IPS DF 19.7 (cell line): ENCODE data around the gene HDAC4.

ENCODE experiments used
- DNase-seq: peaks from one replicate; pipeline ENCODE4 v3.0.0-alpha.2; 2013; ENCODE audit warnings: low read depth, low spot score

HDAC4 gene

DNA sequence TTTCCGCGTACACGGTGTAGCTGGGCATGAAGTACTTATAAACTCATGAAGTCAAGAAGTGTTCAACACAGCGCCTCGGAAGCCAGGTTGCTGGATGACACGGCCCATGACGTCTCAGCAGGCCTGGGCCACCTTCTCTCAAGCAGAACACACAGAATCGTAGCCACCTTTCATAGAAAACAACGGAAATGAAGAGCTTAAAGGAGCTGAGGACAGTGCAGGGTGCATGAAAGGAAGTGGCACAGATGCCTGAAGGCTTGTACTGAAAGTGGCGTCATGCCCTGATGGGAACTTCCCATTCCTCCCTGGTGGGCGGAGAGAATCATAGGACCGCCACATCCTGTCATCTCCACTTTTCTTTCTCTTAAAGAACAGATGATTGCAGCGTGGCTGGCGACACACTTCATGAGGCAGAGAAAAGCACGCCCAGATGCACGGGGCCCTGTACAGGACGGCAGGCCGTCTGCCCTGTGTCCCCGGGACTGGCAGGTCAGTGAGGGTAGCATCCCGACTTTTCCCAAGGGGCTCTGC lies 31.1 kb downstream of the HDAC4 start:
- DNase-seq, result no peak

DNA sequence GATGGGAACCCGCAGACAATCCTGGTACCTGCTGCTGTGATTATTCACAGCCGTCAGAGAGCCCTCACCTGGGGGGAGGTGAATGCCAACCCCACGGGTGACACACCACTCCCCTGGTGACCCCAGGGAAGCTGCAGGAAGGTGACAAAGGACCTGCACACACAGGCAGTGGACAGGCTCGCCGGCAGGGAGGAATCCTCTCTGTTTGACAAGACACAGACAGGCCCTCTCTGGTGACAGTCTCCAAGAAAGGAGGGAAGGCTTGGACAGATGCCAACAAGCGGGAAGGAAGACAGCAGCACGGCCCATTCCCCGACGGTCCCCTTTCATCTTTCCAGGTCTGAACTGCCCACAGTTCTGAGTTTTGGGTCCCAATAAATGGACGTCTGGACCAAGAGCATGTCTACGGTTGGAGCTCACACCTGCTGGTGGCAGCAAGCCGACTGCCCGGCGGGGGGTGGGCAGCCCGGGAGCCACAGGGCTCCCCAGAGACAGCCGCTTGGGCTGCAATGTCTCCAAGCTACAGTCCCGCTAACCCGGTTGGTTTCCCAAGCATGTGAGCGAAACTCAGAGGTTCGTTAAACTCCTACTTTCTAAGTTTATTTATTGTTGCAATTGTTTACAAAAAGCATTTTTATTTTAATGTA lies 31.8 kb downstream of the HDAC4 start:
- DNase-seq, result no peak

DNA sequence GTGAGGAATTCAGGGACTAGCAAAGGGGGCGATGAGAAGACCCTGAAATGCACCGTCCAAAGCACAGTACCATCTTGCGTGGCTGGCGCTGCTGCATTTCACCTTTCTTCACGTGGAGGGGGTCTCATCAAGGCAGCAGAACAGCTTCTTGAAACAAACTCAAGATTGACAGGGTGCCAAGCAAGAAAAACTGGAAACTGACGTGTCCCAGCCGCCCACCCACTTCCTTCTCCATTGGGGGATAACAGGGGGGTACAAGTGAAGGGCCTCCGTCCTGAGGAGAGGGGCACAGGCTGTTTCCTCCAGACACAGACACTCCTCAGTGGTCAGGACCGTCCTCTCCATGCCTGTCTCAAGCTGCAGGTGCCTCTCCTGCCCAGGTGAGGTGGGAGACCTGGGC lies 32.5 kb downstream of the HDAC4 start:
- no peak for DNase-seq

DNA sequence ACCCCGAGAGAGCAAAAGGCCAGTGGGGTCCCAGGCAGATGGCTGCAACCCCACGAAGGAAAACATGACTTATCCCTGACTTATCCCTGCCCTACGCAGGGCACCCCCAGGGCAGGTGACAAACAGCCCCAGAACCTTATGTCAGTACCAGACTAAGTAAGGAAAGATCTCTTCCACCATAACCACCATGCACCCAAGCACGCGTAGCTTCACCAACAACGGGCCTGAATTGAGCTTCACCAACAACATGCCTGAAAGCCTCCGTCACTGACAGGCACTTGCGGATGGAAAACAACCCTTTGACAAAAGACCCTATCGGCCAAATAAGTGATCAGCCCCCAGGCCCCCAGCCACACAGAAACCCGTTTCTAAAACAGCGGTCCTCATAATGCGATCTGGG lies 34.1 kb downstream of the HDAC4 start:
- DNase-seq, result no peak

DNA sequence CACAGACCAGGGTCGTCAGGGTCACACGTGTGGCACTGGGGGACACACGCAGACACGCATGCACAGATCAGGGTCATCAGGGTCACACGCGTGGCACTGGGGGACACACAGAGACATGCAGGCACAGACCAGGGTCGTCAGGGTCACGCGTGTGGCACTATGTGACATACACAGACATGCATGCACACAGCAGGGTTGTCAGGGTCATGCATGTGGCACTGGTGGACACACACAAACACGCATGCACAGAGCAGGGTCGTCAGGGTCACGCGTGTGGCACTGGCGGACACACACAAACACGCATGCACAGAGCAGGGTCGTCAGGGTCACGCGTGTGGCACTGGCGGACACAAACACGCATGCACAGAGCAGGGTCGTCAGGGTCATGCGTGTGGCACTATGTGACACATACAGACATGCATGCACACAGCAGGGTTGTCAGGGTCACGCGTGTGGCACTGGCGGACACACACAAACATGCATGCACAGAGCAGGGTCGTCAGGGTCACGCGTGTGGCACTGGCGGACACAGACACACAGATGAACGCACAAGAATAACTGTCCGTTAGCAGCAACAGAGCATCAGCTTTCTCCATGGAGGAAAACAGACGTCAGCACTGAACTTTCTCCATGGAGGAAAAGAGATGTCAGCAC lies 34.9 kb downstream of the HDAC4 start:
- DNase-seq, result no peak

DNA sequence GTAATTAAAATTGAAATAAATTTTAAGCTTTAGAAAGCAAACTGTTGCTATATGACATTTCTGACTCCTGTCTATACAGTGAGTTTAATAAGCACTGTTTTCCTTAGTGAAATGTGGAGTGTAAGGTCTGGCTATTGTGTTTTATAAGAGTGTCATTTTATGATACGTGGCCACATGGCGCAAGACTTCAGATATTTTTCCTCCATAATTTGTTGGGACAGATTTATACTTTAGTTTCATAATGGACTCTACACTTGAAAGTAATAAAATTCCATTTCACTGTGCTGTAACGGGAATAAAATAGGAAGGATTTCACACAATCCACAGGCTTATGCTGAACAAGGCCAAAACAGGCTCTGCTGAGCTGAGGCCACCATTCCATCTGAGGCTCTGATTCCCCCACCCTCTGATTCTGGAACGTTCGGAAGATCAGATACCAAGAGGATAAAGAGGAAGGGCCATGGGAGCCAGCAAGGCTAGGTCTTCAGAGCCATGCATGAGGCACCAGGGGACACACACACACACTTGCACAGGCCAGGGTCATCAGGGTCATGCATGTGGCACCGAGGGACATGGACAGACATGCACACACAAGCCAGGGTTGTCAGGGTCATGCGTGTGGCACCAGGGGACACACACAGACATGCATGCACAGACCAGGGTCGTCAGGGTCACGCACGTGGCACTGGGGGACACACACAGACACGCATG lies 35.6 kb downstream of the HDAC4 start:
- no peak for DNase-seq

DNA sequence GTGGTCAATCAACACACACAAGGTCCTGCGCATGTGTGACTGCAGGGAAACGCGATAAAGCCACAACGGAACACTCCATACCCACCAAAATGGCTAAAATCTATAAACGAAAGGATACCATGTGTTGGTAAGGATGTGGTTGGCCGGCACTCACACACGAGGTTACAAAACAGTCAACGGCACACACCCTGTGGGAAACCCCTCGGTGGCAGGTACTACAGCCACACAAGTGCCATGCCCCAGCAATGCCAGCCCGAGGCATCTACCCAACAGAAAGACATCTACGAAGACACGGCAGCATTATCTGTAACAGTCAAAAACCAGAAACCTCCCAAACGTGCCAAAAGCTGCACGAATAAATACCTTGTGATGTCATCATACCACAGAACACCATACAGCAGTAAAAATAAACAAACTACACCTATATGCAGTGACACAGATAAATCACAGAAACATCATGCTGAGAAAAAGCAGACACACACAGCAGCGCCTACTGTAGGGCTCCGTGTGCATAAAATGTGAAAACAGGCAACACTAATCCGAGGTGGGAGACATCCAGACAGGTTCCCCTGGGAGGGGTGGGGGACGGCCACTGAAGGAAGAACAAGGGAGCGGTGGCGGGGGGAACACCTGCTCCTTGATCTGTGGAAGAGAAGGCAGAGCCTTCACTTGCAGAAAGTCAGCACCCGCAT lies 36.7 kb downstream of the HDAC4 start:
- no peak for DNase-seq

DNA sequence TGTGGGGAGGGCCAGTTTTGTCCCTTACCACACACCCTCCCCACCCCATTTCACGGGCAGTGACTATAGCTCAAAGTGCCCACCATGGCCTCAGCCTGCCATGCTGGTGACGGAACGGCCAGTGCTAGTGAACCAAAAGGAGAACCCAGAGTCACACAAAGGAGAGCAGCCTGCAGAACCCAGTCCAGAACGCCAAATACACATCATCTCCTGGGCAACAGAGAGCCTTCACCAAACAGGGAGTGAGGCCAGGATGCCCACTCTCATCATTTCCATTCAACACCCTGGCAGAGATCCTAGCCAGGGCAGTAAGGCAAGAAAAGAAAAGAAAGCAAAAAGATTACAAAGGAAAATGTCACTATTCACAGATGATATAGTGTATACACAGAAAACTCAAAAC lies 38.3 kb downstream of the HDAC4 start:
- no peak for DNase-seq

DNA sequence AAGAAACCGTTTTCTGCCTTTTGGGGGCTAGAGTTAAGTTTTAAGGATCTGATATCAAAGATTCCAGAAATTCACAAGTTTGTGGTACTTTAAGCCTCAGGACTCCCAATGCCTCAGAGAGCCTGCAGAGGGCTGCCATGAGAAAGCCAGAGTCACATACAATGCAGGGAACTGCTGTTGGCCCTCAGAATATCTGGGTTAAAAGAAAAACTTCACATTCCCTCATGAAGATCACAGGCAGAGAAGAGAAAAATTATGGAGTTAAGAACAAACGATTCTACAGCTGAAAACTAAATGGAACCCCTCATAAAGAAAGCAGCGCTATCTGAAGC lies 39.5 kb downstream of the HDAC4 start:
- no peak for DNase-seq

DNA sequence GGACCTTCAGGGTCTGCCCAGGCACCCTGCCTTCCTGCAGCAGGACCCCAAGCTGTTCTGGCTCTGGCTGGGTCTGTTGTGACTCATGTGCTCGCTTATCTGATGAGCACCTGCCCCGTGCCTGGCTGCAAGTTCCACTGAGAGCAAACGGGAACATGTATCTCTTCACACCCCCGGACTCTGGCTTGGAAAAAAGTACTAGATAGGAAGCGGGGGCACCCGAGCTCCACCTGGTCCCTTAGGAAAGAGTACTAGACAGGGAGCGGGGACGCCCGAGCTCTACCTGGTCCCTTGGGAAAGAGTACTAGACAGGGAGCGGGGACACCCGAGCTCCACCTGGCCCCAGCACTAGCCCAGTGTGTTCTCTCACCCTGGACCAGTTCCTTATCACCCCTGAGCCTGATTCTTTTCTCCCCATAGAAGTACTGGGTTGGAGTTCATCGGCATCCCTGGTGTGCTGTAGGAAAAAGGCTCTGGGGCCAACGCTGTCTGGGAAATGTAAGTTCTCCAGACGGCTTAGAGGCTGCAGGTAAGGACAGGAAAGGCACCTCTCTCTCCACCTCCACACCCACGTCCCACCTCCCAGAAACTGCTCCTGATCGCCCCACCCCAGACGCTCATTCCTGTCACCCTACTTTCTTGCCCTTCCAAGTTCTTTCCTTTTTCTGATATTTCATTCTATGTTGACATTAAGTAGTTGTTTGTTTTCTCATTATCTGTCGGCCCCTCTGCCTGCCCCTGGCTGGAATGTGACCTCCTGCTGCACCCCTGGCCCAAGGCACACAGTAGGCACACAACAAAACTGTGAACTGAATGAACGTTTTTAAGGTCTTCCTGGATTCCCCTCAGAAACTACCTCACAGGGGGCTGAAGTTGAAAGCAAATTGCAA lies 40.2 kb downstream of the HDAC4 start:
- DNase-seq, result no peak

DNA sequence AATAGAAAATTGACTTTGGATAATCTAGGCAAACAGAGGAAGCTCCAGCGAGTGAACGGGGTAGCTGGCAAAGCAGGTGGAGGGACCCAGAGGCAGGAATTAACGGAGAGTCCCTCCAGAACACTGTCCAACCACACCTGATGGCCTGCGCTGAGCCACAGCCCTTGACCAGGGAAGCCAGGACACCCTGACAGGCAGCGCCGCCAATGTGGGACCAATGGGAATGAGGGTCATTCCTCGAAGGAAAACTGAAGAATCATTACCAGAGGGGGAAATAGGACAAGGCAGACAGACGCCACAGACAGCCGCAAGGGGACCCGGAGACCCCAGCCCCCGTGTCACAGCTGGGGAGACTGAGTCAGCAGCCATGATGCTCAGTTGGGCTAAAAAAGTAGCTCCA lies 40.8 kb downstream of the HDAC4 start:
- DNase-seq, result no peak

DNA sequence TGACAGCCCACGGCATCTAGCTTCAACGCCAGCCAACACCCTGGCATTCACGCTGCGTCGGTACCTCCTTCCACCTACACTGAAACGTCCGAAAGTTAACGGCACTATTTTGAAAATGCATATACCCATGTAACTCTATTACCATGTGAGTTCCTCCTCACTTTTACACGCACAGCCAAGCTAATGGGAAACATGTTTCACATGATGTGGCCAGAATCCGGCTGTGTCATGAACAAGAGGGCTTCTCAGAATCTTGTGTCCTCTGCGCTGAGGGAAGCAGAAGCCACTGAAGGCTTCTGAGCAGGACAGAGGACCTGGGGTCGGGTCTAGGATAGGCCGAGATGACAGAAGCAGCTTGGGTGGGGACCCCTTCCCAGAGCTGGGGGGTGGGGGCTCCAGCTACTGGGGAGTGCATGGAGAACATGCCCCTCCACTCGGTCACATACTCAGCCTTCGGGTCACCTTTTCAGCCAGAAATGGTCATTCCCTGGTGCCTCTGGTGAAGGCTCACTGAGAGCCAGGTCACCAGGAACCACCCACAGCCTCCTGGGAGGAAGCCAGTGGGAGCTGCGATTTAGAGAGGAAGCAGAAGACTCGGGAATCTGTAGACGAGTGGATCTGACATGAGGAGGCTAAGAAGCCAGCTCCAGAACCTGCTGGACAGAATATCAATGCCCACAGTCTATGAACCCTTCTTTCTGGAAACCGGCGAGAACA lies 41.5 kb downstream of the HDAC4 start:
- DNase-seq, result no peak

DNA sequence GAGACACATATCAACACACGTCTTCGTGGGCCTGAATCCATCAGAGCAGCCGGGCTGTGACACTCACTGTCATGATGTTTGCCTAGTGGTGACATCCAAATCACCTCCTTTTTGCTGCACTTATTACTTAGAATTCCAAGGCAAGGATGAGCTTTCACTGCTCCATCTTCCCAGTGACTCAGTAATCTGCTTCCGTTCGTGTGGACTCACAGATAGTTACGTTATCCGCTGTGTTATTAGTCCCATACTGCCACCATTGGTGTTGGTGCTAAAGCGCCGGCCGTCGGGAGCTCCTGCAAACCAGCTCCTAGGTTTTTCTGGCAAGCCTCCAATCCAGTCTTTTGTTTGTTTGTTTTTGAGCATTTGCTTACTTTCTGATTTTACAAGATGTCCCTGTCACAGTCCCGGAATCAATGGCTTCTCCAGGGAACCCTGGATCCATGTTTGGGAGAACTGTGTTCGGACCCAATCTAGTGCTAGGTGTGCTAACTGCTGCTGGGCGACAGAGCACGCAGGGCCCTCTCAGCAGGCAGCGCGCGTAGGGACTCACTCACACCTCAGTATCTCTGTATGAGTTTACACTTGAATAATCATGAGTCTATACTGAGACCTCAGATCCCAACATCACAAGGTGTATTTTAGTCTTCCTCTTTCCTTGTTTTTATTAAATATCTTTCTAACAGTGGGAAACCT lies 42.6 kb downstream of the HDAC4 start:
- no peak for DNase-seq

DNA sequence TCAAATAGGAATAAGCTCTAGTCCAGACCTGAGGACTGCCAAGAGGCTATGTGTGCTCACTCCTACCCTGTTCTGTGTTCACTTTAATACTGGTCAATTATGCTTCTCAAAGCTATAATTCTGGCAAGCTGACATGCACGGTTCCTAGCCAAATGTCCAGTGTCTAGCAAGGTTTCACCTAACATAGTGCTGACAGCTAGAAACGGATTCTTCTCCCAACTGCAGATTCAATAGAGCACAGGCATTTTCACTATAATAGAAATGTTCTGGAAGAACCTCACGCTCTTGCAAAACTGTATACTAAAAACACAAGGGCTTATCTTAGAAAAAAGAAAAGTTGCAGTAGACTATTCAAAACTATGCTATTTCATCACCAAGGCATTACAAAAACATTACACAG lies 45.1 kb downstream of the HDAC4 start:
- DNase-seq, result no peak

DNA sequence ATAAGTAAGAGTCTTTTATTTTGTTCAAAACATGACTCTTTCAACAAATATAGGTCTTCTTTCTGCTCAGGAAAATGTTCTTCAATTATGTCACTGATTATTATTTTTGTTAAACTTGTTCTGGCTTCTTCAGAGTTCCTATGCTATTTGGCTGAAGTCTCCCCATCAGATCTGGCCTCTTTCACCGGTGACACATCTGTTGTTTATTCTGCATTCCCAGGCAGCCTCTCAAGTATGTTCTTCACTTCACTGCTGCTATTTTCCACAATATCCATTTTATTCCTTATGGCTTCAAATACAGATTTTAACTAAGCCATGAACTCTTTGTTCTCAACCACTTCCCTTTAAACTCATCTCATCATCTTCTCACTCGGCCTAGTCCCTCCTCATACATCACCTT lies 45.7 kb downstream of the HDAC4 start:
- DNase-seq, result no peak

DNA sequence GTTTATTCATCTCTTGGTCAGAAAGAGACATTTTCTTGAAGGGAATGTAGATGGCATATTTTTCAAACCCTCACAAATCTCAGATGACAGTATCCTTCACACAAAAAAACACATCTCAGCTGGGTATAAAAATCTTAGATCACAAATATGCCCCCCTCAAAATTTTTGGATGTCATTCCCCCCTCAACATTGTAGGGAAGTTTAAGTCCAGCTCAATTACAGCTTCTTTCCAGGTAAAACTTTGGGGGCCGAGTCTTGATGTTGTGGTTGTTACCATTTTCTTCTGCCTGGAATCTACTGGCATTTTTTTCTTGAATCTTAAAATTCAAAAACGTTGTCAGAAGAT lies 46.1 kb downstream of the HDAC4 start:
- no peak for DNase-seq

DNA sequence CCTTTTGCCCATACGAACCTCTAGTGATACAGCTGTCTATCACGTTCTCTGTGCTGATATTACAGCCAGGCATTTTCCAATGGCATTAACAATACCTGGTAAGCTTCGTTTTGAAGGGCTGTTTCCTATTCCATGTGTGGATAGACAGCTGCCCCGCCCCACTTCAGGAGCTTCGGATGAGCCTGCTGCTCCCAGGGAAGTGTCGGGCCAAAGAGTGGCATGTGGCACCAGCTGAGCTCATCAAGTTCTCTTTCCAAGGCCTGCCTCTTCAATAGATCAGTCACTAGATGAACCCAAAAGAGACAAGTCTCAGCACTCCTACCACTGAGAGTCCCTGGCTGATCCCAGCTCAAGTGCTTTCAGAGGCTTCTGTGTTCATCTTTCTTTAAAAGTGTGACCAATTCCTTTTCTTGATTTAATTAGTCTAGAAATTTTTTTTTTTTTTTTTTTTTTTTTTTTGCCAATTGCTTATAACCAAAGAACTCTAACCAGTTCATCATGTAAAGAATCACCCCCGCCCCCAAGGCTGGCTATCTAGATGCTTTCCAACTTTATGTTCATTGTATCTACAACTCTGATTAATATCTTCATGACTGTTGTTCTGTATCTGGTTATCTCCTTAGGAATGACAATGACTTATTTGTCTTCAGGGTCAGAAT lies 46.6 kb downstream of the HDAC4 start:
- no peak for DNase-seq

DNA sequence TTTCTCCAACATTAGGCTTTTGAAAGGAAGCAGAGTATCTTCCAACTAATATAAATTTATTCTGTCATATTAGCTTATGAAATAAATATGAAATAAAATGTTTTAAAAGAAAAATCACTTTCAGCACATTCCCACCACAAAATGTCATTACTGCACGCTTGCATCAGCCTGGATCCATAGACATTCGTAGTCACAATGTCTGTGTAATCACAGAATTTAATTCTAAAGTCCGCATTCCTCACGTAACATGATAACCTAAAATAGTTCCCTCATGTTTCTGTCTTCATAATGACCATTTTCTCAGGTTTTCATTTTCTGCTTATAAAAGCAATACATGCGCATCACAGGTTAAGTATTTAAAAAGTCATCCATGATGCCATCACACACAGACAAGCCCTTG lies 47.1 kb downstream of the HDAC4 start:
- DNase-seq, result no peak

DNA sequence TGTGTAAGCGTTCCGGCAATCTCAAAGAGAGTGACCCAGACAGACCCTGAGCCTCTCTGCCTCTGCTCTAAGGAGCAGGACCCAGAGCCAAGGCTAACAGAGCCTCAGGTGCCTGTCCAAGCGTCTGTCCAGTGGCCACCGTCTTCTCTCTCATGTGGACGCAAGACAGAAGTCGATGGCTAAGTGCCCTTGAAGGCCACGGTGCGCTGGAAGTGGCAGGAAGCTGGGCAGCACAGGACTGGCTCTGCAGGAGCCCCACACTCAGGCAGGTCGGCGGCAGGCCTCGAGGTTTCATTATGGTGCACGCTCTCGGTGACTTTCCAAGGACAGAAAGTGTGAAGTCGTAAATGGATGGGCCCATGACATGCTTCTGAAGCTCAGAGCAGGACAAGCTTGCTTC lies 49.1 kb downstream of the HDAC4 start:
- no peak for DNase-seq
